C4-2B (cell line): ENCODE results near the gene MFAP4.

Experiments used
- H3K27ac ChIP-seq: fragments of 450-650 bp; 2 replicates; pipeline ENCODE4 v1.5.1; 2017
- CTCF ChIP-seq: fragments of 450-650 bp; conservative IDR thresholded peaks from 2 replicates; pipeline ENCODE4 v1.5.1; 2017; ENCODE audit warnings: mild to moderate bottlenecking
- ZFX ChIP-seq: fragments of 450-650 bp; IDR thresholded peaks from 2 replicates; pipeline ENCODE4 v1.6.1; 2017

Gene MFAP4

GRCh38 chr17:19372439-19372838, 14.6 kb downstream of the MFAP4 start:
- TF ChIP-seq CTCF = no peak
- no peak for TF ChIP-seq ZFX
- no peak overlapping the region for H3K27ac ChIP-seq

GRCh38 chr17:19372011-19372370, 15.0 kb downstream of the MFAP4 start:
- TF ChIP-seq ZFX (no peak), CTCF (no peak)
- H3K27ac ChIP-seq = no peak overlapping the region

GRCh38 chr17:19371259-19372010, 15.6 kb downstream of the MFAP4 start:
- no peak for TF ChIP-seq CTCF
- TF ChIP-seq ZFX = no peak
- no peak overlapping the region for H3K27ac ChIP-seq

GRCh38 chr17:19370493-19370960, 16.5 kb downstream of the MFAP4 start:
- TF ChIP-seq CTCF (no peak), ZFX (no peak)
- H3K27ac ChIP-seq = no peak overlapping the region

- H3K27ac ChIP-seq = no peak overlapping the region
- TF ChIP-seq ZFX (no peak), CTCF (no peak)
Observed at GRCh38 chr17:19369846-19370492, 17.0 kb downstream of the MFAP4 start.

GRCh38 chr17:19369107-19369778, 17.7 kb downstream of the MFAP4 start:
- TF ChIP-seq ZFX (no peak), CTCF (no peak)
- no peak overlapping the region for H3K27ac ChIP-seq

- H3K27ac ChIP-seq = no peak overlapping the region
- TF ChIP-seq CTCF (no peak), ZFX (no peak)
Observed at GRCh38 chr17:19368229-19368628, 18.8 kb downstream of the MFAP4 start.
